Neural progenitor cell (in vitro differentiated cells): Measurements from ENCODE around the gene CNTNAP2.

Experiments
- EZH2 ChIP-seq: fragments of 200-600 bp; sonication (generic); IDR thresholded peaks from 2 replicates; pipeline ENCODE4 v1.6.1; 2017; ENCODE audit warnings: antibody characterized with exemption, mild to moderate bottlenecking, moderate library complexity
- EZH2phosphoT487 ChIP-seq: fragments of 200-600 bp; sonication (generic); IDR thresholded peaks from 2 replicates; pipeline ENCODE4 v1.6.1; 2017; ENCODE audit warnings: antibody characterized with exemption
- TF ChIP-seq, protein P1 (sequence below): fragments of 200-600 bp; sonication (generic); IDR thresholded peaks from 2 replicates; pipeline ENCODE4 v1.5.1; 2017; ENCODE audit warnings: antibody characterized with exemption, mild to moderate bottlenecking

DNA sequence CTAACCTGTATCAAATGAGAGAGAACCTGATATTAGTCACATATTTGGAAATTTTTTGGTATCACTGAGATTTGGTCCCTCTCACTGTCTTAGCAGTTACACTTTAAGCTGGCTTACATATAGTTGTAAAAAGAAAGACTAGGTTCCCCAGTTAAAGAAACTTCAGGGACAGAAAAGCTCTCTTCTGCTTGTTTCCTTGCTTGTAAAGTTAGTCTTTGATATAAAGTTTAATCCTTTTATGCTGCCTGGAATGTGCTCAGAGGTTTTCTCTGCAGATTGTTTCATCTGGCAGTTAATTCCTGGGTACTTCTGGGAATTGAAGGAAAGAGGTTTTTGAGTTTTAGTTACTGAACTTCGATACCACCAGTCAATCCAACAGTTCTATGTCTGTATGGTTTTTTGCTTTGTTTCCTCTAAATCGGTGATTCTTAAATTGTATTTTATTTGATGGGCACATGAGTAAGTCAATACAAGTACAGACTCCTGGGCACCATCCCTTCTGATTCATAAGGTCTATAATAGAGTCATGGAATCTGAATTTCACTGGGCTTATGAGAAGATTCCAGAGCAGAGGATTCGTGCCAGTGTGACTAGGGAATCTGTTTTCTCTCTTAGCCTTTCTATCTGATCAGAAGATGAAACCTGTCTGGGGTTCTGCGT, 1393.1 kb downstream of the CNTNAP2 start:
- TF ChIP-seq, protein P1, sequence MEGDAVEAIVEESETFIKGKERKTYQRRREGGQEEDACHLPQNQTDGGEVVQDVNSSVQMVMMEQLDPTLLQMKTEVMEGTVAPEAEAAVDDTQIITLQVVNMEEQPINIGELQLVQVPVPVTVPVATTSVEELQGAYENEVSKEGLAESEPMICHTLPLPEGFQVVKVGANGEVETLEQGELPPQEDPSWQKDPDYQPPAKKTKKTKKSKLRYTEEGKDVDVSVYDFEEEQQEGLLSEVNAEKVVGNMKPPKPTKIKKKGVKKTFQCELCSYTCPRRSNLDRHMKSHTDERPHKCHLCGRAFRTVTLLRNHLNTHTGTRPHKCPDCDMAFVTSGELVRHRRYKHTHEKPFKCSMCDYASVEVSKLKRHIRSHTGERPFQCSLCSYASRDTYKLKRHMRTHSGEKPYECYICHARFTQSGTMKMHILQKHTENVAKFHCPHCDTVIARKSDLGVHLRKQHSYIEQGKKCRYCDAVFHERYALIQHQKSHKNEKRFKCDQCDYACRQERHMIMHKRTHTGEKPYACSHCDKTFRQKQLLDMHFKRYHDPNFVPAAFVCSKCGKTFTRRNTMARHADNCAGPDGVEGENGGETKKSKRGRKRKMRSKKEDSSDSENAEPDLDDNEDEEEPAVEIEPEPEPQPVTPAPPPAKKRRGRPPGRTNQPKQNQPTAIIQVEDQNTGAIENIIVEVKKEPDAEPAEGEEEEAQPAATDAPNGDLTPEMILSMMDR: no peak
- TF ChIP-seq EZH2 (no peak), EZH2phosphoT487 (no peak)
